Stimulated activated naive CD8-positive, alpha-beta T cell treated with anti-CD3 and anti-CD28 coated beads, Interleukin-15, amount 100 ng/mL, for 72 hours (primary cell): ENCODE results near the gene GFI1B.

ENCODE experiments used
- ATAC-seq: fragments of 150-1000 bp; cut with Tn5 transposase; 2 replicates; pipeline ENCODE4 v1.10.0; 2021; ENCODE audit warnings: mild to moderate bottlenecking, moderate library complexity
- DNase-seq, 2 donors: peaks; one replicate each; pipeline ENCODE4 v3.0.0; 2021 to 2022
- H3K27ac Mint-ChIP-seq, 2 donors: one replicate each; pipeline ENCODE4 v1.8.0; 2022; ENCODE audit warnings: mild to moderate bottlenecking in 2 of 2, mixed read lengths in 2 of 2, moderate library complexity in 2 of 2
- H3K27me3 Mint-ChIP-seq: one replicate; pipeline ENCODE4 v1.8.0; 2022; ENCODE audit warnings: mixed read lengths
- H3K4me1 Mint-ChIP-seq: one replicate; pipeline ENCODE4 v1.8.0; 2022; ENCODE audit warnings: mild to moderate bottlenecking, mixed read lengths
- H3K4me3 Mint-ChIP-seq, 2 donors: one replicate each; pipeline ENCODE4 v1.8.0; 2022; ENCODE audit warnings: mild to moderate bottlenecking in 2 of 2, mixed read lengths in 2 of 2, moderate library complexity in 1 of 2
- H3K9me3 Mint-ChIP-seq, 2 donors: one replicate each; pipeline ENCODE4 v1.8.0; 2022; ENCODE audit warnings: mixed read lengths in 2 of 2

Gene GFI1B

DNA sequence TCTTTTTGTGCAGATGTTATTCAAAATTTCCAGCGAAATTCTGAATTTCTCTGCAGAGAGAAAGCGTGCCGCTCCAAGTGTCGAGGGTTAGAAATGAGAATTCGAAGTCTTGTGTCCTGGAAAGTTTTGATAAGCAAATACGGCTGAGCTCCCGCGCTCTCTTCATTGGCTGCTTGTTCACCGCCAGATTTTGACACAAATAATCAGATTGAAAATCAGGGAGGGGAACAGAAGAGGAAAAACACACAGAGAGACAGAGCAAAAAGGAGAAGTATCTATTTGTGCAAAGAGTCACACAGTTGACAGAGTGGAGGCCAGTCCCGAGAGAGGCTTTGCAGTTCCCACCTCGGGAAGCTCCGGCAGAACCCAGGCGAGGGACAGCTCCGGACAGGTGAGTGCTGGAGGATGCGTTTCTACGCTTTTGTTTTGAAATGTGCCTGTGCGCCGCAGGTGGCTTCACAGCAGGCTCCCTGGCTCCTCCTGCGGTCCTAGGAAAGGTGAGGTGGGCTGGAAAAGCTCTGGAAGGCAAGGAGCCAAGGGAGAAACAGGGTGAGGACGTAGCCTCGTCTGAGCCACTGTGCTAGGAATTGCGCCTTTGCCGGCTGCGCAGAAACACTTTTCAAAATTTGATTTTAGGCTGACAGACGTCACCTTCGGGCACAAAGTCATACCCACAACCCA is at the start of gene GFI1B:
TSS of gene GFI1B (plus strand) at position 244 of the 681 bp plus-strand sequence. CDS start 7,985 bp downstream, outside the sequence.
- peak within 1 kb of the TSS; percentile 27 to 56 for H3K4me3 Mint-ChIP-seq

DNA sequence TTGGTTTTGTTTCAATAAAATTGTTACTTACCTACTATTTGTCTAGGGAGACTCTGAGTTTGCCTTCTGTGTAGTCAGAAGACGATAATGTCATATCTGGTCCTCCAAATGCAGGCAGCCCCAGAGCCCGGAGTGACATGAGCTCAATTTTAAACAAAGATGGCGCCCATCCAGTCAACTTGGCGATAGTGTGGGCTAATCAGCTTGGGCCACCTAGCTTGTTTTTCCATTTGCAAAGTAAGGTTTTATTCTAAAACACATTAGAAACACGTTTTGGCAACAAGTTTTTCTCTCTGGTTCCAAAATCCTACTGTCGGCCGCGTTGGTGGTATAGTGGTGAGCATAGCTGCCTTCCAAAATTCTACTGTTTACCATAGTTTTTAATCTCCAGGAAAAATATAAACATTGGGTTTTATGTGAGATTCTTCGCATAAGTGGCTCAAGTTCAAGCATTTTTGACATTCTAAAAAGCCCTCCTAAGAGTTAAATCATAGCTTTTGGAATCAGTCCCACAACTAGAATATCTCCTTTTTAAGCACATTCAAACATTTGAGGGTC is 47.2 kb upstream of the GFI1B start:
- Mint-ChIP-seq H3K4me1 (no peaks in the 10 kb centered on the region), H3K27ac (no peak overlapping the region), H3K4me3 (no peak overlapping the region), H3K9me3 (no peaks in the 10 kb centered on the region), H3K27me3 (no peaks in the 10 kb centered on the region)
- no peak for DNase-seq
- ATAC-seq, result no peak

More for the DNA sequence above, at the start of gene GFI1B:
- DNase-seq, result no peak
- Mint-ChIP-seq H3K4me1 (peaks cover 8% of the 10 kb centered on the region), H3K9me3 (no peaks in the 10 kb centered on the region), H3K27me3 (peaks cover 90% of the 10 kb centered on the region), H3K27ac (no peak within 1 kb of the TSS)
- no peak for ATAC-seq

DNA sequence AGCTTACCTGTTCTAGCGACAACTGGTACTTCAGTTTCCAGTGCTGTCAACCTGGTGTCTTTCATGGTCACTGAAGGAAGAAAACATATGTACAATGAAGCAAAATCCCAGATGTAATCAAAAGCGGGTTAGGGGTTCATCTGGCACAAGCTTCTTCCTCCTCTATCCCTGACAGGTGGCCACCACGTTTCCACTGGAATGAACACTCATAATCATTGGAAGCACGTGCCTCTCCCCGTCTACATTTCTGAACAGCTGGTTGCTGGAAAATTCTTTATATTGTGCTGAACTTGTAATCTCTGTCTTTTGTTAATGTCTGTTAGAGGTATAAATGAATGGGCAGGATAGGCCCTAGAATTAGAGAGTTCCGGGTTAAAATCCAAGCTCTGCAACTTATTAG is 43.5 kb upstream of the GFI1B start:
- no peaks in the 10 kb centered on the region for H3K27me3 Mint-ChIP-seq
- H3K9me3 Mint-ChIP-seq, result no peaks in the 10 kb centered on the region
- H3K4me3 Mint-ChIP-seq, result no peak overlapping the region
- DNase-seq, result no peak
- H3K4me1 Mint-ChIP-seq, result no peaks in the 10 kb centered on the region
- ATAC-seq, result no peak
- H3K27ac Mint-ChIP-seq, result no peak overlapping the region

DNA sequence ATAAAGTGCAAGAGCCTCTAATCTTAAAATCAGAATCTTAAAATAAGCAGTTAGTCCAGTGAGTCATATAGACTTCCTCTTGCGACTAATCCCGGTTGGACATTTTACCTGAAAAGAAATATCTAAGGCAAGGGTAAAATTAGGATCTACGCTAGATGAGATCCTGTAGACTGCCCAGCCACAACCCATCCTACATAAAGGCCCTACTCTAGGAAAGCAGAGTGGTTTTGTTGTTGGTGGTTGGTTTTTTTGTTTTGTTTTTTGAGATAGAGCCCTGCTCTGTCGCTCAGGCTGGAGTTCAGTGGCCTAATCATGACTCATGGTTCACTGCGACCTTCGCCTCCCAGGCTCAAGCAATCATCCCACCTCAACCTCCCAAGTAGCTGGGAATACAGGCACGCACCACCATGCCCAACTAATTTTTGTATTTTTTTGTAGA is 41.0 kb upstream of the GFI1B start:
- DNase-seq (no peak), ATAC-seq (no peak)
- Mint-ChIP-seq H3K27ac (no peak overlapping the region), H3K4me1 (peaks cover 12% of the 10 kb centered on the region), H3K4me3 (no peak overlapping the region), H3K9me3 (no peaks in the 10 kb centered on the region), H3K27me3 (no peaks in the 10 kb centered on the region)

DNA sequence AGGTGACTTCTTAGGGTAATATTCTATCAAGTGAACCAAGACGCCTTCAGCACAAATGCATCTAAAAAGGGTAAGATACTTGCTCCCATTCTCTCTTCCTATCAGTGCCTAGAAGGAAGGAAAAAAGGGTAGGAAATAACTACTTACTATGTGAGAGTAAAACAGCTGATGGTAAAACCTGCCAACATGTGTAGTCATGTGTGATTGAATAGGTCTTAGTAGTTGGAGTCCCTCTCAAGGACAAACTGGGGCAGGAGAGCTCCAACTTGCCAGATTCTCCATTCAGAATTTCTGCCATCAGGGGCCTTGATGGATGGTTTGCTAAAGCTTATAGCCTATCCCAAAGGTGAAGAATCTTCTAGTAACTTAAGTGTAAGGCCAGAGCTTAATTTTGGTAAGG is 39.3 kb upstream of the GFI1B start:
- H3K27ac Mint-ChIP-seq, result no peak overlapping the region
- H3K4me1 Mint-ChIP-seq, result peaks cover 28% of the 10 kb centered on the region
- no peaks in the 10 kb centered on the region for H3K9me3 Mint-ChIP-seq
- H3K27me3 Mint-ChIP-seq, result no peaks in the 10 kb centered on the region
- no peak overlapping the region for H3K4me3 Mint-ChIP-seq
- DNase-seq (no peak), ATAC-seq (no peak)

DNA sequence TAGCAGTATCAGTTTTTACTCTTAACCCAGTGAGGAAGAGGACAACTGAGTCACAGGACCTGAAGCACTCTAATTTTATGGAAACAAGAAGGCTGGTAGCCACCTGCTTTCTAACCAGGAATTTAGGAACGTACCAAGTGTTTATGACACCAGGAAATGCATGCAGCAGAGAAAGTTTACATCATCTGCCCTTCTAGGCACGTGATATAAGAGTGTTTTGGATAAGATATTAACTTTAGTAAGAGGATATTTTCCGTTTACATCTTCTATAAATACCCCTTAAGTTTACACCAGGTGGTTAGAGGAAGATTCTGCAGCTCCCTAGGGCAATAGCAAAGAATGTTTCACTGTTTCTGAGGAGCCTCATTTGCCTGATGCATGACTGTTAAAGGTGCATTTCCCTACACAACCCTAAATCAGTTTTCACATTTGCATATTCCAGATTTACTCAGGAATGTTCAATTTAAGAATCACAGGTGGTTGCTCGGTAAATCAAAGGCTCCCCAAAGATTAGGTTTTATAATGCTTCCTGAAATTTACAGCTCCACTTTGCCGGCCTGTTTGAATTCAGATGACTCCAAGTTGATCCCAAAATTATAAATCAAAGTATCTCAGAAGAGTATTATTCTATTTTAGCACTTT is 35.8 kb upstream of the GFI1B start:
- H3K4me1 Mint-ChIP-seq, result peaks cover 39% of the 10 kb centered on the region
- DNase-seq (no peak), ATAC-seq (no peak)
- no peak overlapping the region for H3K27ac Mint-ChIP-seq
- peak overlapping the region in 1 of 2 donors; percentile 24 for H3K4me3 Mint-ChIP-seq
- H3K9me3 Mint-ChIP-seq, result no peaks in the 10 kb centered on the region
- no peaks in the 10 kb centered on the region for H3K27me3 Mint-ChIP-seq

DNA sequence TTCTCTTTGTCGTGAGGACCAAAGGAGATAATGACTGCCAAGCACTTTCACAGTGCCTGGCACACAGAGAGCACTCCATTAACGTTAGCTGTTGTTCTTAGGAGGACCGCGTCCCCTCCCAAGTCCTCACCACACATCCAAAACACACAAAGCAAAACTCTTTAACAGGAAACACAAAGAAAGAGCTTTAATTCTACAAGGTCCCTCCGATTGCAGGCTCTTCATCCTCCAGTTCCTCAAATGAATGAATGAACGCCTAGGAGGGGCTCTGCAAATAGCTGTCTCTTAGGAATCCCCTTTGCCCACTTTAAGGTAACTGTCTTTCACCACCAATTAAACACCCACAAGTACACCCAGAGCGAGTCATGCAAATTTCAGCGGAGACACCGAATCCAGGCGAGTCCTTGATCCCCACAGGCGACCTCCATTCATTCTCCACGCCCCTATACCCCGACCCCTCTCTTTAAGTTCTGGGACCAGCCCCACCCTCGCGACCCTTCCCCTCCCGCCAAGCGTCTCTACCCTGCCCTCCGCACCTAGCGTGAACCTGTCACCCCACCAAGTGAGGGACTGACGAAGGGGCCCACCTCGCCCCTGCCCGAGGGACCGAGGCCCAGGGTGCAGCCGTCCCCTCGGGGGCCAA is 34.7 kb upstream of the GFI1B start:
- ATAC-seq, result peak; percentile 3
- DNase-seq, result peak in 1 of 2 donors; percentile 5

DNA sequence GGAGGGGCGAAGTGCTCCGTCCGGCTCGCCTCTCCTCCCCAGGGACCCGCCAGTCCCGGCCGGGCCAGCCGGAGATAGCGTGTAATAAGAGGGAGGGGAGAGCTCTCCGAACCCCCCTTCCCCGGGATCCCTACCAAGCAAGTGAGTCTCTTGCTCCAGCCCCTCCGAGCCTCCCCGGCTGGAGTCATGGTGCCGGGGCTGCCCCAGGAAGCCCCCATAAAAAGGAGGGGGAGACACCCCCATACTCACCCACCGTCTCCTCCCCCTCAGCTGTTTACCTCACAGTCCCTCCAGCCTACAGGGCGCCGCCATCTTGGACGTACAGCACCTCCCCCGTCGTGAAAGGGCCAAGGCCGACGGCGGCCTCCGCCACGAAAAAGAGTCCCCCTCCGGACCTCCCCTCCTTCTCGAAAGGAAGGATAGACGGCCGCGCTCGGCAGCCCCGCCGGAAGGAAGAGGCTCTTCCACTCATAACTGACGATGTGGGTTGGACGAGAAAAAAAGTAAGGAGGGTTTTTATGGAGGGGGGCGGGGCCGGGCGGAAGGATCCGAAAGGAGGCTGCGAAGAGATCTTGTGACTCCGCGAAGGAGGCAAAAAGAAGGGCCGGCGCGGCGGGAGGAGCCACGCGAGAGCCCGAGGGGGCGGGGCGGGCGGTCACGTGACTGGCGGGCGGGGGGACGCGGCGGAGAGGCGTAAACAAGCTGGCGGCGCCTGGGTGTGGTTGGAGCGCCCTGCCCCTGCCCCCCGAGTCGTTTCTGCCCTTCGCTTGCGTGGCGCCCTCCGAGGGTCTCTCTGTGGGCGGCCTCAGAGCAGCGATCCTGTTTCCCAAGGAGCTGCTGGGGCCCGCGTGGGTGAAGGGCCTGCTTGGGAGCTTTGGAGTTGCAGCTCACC is 34.0 kb upstream of the GFI1B start, which contains the start of gene TSC1:
TSS of gene TSC1 (minus strand) at position 323 of the 892 bp plus-strand sequence. CDS start 15,744 bp downstream, outside the sequence.
- H3K4me3 Mint-ChIP-seq, result peak within 1 kb of the TSS; percentile 94 to 97
- ATAC-seq, result peak; percentile 89
- no peaks in the 10 kb centered on the region for H3K9me3 Mint-ChIP-seq
- H3K27me3 Mint-ChIP-seq, result no peaks in the 10 kb centered on the region
- H3K27ac Mint-ChIP-seq, result peak within 1 kb of the TSS; percentile 100
- peaks cover 39% of the 10 kb centered on the region for H3K4me1 Mint-ChIP-seq
- peak; percentile 96 to 97 for DNase-seq

More for the DNA sequence above, 34.7 kb upstream of the GFI1B start:
- peaks cover 39% of the 10 kb centered on the region for H3K4me1 Mint-ChIP-seq
- H3K27me3 Mint-ChIP-seq, result no peaks in the 10 kb centered on the region
- peak overlapping the region; percentile 78 to 100 for H3K27ac Mint-ChIP-seq
- peak overlapping the region; percentile 94 to 97 for H3K4me3 Mint-ChIP-seq
- no peaks in the 10 kb centered on the region for H3K9me3 Mint-ChIP-seq

DNA sequence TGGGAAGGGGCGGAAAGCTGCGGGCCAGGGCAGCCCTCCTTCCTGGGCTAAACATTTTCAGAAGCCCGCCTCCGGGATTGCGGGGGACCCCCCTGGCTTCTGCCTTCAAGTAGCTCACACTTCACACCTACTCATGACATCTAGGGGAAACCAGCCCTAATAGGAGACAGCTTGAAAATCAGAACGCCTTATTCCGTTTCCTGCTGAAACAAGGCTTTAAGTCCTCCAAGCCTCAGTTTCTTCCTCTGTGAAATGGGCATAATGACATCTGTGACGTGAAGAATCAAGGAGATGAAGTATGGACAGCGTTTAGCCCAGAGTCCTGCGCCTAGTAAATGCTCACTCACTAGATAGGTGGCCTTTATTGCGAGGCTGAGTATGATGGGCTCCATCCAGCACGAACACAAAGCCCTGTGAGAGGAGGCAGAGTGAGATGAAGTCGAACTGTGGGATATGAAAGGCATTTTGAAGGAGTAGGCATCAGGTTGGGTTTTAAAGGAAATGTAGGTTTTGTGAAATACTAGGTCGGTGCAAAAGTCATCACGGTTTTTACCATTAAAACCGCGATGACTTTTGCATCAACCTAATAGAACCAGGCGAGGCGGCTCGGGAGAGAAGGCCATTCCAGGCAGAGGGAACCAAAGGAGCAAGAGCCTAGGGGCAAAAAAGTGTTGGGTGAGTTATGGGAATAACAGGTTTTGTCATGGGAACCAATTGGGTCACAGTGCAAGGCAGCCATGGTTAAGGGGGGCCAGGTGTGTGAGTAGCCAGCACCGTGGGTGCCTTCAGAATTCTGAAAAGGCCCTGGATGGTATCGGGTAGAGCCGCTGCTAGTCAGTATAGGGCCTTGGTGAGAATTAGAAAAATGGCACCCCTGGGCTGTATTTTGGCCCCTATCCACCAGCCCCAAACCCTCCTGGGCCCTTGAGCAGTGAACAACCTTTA is 33.0 kb upstream of the GFI1B start:
- peak; percentile 62 for ATAC-seq
- no peak for DNase-seq
- H3K4me3 Mint-ChIP-seq, result peak overlapping the region; percentile 94 to 97

DNA sequence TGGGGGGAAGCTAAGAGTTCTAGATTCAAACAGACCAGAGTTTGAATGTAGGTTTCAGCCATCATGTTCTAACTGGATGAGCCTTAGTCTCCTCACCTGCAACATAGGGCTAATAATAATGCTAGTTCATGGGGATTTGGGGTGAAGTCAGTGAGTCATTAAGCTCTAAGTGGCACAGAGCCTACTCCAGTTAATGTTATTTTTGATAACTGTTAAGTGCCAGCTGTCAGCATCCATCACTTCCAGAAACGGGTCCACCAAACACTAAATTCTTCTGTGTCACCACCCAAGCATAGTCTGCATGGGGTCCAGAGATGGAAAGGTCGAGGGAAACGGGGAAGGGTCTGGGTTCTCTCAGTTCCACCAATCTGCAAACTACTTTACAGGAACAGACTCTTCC is 32.3 kb upstream of the GFI1B start:
- DNase-seq, result no peak
- ATAC-seq, result no peak

More for the DNA sequence above, 33.0 kb upstream of the GFI1B start:
- Mint-ChIP-seq H3K9me3 (no peaks in the 10 kb centered on the region), H3K27me3 (no peaks in the 10 kb centered on the region), H3K4me1 (peaks cover 39% of the 10 kb centered on the region), H3K27ac (peak overlapping the region; percentile 100)

DNA sequence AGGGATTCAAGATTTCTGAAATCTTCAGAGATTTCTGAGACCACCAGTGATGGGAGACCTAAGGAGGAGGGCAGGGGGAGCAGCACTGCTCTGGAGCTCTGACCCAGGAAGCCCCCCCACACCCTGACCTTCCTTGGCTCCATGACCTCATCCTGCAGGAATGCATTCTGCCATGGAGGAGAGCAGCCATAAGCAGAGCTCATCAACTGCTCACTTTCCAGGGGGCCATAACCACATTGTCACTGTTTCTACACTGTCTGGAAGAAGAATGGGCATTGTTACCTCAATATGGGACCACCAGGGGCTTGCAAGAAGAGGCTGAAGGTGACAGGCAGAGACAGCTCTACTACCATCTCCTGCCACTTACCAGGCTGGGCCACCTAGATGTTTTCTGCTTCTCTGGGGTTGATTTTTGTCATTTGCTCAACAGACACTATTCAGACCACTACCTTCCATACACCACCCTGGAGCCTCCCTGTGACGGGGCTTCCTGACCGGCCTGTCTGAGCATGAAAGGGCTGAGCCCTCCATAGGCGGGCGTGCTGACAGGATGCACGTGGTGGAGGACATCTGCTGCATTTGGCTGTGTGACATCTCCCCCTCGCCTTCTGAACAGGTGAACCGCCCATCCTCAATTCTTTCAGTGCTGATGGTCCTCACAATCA is 31.7 kb upstream of the GFI1B start:
- Mint-ChIP-seq H3K4me3 (no peak overlapping the region), H3K4me1 (peaks cover 35% of the 10 kb centered on the region), H3K9me3 (no peaks in the 10 kb centered on the region), H3K27ac (no peak overlapping the region), H3K27me3 (no peaks in the 10 kb centered on the region)
- no peak for DNase-seq
- ATAC-seq, result no peak

More for the DNA sequence above, 32.3 kb upstream of the GFI1B start:
- H3K4me3 Mint-ChIP-seq, result no peak overlapping the region
- no peaks in the 10 kb centered on the region for H3K9me3 Mint-ChIP-seq
- H3K27me3 Mint-ChIP-seq, result no peaks in the 10 kb centered on the region
- H3K4me1 Mint-ChIP-seq, result peaks cover 39% of the 10 kb centered on the region
- H3K27ac Mint-ChIP-seq, result no peak overlapping the region

DNA sequence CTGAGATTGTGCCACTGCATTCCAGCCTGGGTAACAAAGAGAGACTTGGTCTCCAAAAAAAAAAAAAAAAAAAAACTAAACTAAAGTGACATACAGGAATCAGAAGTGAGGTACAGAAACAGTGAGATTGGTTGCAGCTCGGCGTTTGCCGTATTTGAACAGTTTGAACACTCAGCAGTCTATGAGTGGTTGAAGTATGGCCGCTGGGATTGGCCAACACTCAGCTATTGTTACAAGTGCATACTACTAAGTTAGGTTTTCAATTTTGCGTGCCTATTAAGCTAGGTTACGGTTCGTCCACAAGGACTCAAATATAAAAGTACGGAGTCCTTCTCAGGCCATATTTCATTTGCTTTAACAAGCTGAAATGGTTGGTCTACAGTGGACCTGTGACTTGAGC is 30.7 kb upstream of the GFI1B start:
- ATAC-seq, result no peak
- Mint-ChIP-seq H3K4me3 (no peak overlapping the region), H3K9me3 (no peaks in the 10 kb centered on the region), H3K4me1 (peaks cover 26% of the 10 kb centered on the region), H3K27ac (no peak overlapping the region), H3K27me3 (no peaks in the 10 kb centered on the region)
- no peak for DNase-seq

DNA sequence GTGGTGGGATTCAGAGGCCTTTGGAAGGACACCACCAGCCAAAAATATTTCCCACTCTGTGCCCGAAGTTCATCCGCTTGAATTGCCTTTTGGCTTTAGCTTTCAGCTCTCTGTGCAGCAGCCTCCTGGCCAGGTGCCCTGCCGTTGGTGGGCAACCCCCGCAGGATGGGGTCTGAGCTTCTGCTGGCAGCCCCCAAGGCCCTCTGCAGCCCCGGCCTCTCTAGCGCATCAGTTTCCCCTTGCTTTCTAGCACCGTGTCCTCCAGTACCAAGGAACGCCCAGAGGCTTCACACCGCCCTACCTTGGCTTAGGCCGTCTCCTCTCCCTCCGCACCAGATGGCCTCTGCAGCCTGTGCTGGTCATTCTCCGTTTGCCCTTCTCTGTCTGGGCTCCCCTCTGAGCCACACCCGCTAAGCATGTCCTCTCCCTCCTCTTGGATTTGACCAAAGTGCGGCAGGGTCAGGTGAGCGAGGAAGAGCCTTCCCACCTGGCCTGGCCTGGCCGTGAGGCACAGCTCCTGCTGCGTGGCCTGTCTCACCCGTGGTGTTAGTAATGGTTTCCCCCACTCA is 29.9 kb upstream of the GFI1B start:
- no peaks in the 10 kb centered on the region for H3K9me3 Mint-ChIP-seq
- H3K4me3 Mint-ChIP-seq, result no peak overlapping the region
- H3K4me1 Mint-ChIP-seq, result peaks cover 18% of the 10 kb centered on the region
- DNase-seq (no peak), ATAC-seq (no peak)
- no peaks in the 10 kb centered on the region for H3K27me3 Mint-ChIP-seq
- no peak overlapping the region for H3K27ac Mint-ChIP-seq
